Fibroblast of skin of back (primary cell): ENCODE results near the gene TRHDE. TPM values are rescaled to one million over a fixed set of nuclear protein-coding genes. Genes with fewer than 3 reads are reported as not detected.
A peak's percentile ranks its signal among the peaks of the same experiment; 100 is the strongest.

Experiments used
- DNase-seq: peaks from one replicate; pipeline ENCODE4 v3.0.0-alpha.2; 2013
- polyA plus RNA-seq, 2 experiments: library from polyadenylated mRNA; unstranded; fragments of 120-200 nt; gene quantifications; one replicate each; pipeline ENCODE4 v1.2.1, GENCODE V29; 2013; ENCODE audit not compliant: insufficient read length in 2 of 2

The TRHDE gene, protein sequence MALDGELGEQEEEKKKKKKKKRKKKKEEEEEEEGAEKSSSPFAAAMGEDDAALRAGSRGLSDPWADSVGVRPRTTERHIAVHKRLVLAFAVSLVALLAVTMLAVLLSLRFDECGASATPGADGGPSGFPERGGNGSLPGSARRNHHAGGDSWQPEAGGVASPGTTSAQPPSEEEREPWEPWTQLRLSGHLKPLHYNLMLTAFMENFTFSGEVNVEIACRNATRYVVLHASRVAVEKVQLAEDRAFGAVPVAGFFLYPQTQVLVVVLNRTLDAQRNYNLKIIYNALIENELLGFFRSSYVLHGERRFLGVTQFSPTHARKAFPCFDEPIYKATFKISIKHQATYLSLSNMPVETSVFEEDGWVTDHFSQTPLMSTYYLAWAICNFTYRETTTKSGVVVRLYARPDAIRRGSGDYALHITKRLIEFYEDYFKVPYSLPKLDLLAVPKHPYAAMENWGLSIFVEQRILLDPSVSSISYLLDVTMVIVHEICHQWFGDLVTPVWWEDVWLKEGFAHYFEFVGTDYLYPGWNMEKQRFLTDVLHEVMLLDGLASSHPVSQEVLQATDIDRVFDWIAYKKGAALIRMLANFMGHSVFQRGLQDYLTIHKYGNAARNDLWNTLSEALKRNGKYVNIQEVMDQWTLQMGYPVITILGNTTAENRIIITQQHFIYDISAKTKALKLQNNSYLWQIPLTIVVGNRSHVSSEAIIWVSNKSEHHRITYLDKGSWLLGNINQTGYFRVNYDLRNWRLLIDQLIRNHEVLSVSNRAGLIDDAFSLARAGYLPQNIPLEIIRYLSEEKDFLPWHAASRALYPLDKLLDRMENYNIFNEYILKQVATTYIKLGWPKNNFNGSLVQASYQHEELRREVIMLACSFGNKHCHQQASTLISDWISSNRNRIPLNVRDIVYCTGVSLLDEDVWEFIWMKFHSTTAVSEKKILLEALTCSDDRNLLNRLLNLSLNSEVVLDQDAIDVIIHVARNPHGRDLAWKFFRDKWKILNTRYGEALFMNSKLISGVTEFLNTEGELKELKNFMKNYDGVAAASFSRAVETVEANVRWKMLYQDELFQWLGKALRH
- 6.0 TPM for polyA plus RNA-seq (2013, experiment 1 of 2; ENCODE audit: insufficient read length)
- polyA plus RNA-seq (2013, experiment 2 of 2; ENCODE audit: insufficient read length), result 6.9 TPM

DNA sequence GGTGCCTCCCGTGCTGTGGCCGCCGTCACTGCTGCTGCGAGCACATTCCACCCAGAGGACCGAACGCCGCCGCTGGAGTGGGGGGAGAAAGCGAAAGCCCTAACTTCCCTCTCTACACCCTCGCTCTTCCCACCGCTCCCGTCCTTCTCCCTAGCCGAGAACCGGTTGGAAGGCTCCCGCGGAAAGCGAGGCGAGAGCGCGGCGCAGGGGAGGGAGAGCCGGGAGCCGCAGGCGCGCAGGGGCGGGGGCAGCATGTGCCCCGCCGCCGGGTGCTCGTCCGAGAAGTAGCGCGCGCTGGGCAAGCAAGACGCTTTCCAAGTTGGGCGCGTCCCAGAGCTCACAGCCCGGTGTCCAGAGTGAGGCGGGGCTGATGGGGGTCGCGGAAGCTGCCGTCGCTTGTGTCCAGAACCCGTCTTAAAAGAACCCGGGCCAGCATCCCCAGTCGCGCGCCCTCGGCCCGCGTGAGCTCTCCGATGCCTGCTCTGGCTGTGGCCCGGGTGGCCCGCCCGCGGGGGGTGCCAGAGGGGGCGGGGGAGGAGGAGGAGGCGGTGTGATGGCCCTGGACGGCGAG is at the start of gene TRHDE:
Gene TRHDE (plus strand): TSS at position 280 of the 571 bp plus-strand sequence. CDS start 274 bp downstream, at position 554.
- peak; percentile 76 for DNase-seq

- DNase-seq, result no peak
Measured at GRCh38 chr12:72226510-72226909, 45.7 kb upstream of the TRHDE start.

DNA sequence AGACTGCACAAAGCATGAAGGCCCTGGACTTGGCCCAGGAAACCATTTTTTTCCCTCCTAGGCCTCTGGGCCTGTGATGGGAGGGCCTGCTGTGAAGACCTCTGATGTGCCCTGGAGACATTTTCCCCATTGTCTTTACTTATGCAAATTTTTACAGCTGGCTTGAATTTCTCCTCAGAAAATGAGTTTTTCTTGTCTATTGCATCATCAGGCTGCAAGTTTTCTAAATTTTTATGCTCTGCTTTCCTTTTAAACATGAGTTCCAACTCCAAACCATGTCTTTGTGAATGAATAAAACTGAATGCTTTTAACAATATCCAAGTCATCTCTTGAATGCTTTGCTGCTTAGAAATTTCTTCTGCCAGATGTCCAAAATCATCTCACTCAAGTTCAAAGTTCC is 43.7 kb upstream of the TRHDE start:
- DNase-seq, result no peak

DNA sequence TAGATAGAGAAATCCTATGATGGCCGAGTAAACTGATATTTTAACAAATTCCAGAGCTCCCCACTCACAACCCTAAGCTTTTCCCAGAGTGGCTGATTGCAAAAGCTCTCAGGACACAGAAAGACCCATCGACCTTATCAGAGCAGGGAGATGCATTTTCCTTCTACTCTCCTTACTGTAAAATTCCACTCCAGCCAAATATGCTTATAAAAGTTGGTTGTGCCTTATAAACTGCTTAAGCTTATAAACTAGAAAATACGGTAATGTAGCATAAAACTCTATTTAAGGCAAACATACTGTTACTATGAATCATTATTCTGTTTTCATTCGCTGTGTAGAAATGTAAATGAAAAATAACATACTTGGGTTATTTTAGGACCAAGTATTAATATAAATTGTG is 41.6 kb upstream of the TRHDE start:
- peak; percentile 95 for DNase-seq

- peak; percentile 45 for DNase-seq
Measured at GRCh38 chr12:72234886-72235285, 37.3 kb upstream of the TRHDE start.

GRCh38 chr12:72236071-72236705 is 36.0 kb upstream of the TRHDE start:
- DNase-seq, result peak; percentile 78

GRCh38 chr12:72241552-72241951 is 30.6 kb upstream of the TRHDE start:
- no peak for DNase-seq

GRCh38 chr12:72242946-72243345 is 29.2 kb upstream of the TRHDE start:
- DNase-seq, result no peak

DNA sequence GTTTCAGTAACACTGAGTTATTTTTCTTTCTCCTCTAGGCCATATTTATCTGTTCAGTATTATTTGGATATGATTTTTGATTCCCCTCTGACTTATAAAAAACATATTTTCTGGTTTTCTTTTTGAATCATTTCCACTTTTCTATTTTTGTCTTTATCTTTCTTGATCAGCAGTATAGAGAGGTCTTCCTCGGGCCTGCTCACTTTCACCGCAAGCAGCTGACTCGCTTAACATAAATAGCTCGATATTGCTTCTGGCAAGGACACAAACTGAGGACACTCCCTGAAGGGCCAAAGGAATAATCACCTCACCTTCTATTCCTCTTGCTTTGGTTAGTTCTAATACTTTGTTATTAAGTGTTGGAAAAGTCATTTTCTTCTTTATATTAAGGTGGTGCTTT is 25.8 kb upstream of the TRHDE start:
- DNase-seq, result peak; percentile 84

DNA sequence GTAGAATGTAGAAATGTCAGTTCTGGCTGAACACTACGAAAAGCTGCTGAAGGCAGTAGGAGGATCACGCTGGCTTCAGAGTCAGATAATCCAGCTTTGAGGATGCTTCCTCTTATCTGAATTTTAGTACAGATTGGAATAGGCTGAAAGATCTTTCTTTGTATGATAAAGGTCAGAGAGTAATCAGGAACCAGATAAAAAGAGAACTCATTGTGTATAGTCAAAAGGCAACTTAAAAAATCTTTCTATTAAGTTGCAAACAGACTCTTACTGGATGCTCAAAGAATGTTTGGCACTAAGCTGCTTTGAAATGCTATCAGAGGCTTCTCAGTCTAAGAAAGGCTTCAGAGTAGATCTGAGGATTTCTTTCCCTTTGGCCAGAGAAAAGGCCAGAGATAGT is 21.8 kb upstream of the TRHDE start:
- no peak for DNase-seq

DNA sequence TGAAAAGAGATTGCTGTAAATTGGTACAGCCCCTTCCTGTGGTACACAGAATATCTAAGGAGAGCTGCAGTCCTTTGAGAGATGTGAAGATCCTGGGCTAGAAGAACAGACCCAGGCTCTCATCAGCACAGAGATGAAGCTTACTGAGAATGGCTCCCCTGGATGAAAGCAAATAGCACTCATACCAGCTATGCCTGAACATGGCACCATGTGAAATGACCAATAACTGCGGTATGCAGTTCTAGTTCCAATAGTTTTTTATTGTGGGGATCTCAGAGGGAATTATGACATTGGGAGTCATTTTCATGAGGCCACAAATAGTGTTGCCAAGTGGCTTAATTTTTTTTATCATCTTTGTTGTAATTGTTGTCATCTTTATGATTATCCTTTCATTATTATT is 15.4 kb upstream of the TRHDE start:
- peak; percentile 67 for DNase-seq

- DNase-seq, result no peak
Measured at GRCh38 chr12:72261885-72262284, 10.3 kb upstream of the TRHDE start.

GRCh38 chr12:72264548-72265175 is 7.5 kb upstream of the TRHDE start:
- DNase-seq, result peak; percentile 23

GRCh38 chr12:72267974-72268373 is 4.2 kb upstream of the TRHDE start:
- DNase-seq, result no peak

DNA sequence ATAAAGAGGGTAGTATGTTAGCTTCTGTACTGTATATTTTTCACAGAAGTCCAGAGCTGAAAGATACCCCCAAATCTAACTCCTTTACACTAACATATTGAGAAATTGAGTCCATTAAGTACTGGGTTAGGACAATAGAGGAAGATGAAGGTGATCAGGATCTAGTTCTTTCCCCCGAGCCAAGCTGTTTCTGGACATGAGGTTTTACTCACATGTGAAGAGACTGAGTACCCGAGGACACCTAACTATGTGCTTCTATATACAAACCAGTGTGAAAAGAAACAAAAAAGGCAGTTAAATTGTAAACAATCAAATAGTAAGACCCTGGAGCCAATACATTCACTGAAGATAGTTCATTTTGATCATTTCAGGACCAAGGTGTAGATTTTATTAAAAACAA is 3.8 kb upstream of the TRHDE start:
- no peak for DNase-seq

DNA sequence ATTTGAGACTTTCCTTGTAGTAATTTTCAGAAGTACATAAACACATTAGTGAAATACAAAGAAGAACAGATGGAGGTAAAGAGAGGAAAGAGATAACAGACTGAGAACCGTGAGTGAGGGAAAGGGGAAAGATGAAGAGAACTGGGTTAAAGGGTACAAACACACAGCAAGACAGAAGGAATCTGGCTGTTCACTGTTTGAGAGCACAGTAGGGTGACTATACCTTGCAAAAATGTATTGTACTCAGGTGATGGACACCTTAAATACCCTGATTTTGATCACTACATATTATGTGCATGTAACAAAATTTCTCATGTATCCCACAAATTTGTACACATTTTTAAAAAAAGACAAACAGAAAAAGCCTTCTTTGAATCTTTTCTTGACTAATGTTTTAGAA is 2.7 kb upstream of the TRHDE start:
- no peak for DNase-seq

GRCh38 chr12:72270246-72270645 is 1.9 kb upstream of the TRHDE start:
- no peak for DNase-seq

GRCh38 chr12:72270961-72271360 is 1.2 kb upstream of the TRHDE start:
- DNase-seq, result no peak

- DNase-seq, result peak; percentile 72
Measured at GRCh38 chr12:72271451-72272090, 599 bp upstream of the TRHDE start.

DNA sequence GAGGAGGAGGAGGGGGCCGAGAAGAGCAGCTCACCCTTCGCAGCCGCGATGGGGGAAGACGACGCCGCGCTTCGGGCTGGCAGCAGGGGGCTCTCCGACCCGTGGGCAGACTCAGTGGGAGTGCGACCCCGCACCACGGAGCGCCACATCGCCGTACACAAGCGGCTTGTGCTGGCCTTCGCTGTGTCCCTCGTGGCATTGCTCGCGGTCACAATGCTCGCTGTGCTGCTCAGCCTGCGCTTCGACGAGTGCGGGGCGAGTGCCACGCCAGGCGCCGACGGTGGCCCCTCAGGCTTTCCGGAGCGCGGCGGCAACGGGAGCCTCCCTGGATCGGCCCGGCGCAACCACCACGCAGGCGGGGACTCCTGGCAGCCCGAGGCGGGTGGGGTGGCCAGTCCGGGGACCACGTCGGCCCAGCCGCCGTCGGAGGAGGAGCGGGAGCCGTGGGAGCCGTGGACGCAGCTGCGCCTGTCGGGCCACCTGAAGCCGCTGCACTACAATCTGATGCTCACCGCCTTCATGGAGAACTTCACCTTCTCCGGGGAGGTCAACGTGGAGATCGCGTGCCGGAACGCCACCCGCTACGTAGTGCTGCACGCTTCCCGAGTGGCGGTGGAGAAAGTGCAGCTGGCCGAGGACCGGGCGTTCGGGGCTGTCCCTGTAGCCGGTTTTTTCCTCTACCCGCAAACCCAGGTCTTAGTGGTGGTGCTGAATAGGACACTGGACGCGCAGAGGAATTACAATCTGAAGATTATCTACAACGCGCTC is 745 bp downstream of the TRHDE start:
- peak; percentile 49 for DNase-seq

DNA sequence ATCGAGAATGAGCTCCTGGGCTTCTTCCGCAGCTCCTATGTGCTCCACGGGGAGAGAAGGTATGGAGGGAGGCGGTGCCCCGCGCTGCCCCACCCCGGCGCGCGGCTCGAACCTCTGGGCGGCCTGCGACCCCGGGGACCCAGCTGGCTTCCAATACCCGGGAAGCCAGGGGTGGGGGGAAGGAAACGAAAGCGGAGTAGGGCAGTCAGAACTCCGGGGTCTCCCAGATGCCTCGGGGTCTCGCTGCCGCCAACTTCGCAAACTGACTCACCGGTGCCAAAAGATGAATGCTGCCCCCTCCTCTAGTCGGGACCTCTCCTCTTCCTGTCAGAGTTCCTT is 1.3 kb downstream of the TRHDE start:
- no peak for DNase-seq
